Activated CD8-positive, alpha-beta memory T cell treated with anti-CD3 and anti-CD28 coated beads for 1 hour (primary cell): ENCODE measurements around the gene C6.
"Not testable (repeated sequence)": the region's sequence is repeated elsewhere in the genome, so short reads cannot be mapped to it uniquely, and the experiment has no call there.

ENCODE experiments used
- DNase-seq, 2 donors: peaks; one replicate each; pipeline ENCODE4 v3.0.0-alpha.2; 2020; ENCODE audit warnings: low read depth in 1 of 2; ENCODE audit errors: extremely low read depth in 1 of 2

Gene C6

DNA sequence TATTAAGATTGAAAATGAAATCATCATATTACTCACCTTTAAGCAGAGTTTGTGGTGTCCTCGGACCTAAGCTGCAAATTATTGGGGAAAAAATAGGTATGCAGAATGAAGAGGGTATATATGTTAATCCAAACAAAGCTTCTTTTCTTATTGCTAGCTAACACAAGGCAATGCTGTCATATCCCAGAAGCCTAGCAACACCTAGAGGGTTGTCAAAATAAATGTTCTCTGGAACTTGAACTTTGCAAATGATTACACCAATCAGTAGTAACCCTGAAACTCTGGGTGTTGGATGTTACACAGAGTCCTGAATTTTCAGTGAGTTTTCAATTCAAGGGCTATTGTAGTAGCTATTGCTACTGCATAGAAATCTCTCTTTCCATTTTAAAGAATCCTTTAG is at the start of gene C6:
Gene C6, minus strand, starts transcription at position 193 of the 400 bp plus-strand sequence. CDS start 10,302 bp downstream, outside the sequence.
- no peak for DNase-seq

DNA sequence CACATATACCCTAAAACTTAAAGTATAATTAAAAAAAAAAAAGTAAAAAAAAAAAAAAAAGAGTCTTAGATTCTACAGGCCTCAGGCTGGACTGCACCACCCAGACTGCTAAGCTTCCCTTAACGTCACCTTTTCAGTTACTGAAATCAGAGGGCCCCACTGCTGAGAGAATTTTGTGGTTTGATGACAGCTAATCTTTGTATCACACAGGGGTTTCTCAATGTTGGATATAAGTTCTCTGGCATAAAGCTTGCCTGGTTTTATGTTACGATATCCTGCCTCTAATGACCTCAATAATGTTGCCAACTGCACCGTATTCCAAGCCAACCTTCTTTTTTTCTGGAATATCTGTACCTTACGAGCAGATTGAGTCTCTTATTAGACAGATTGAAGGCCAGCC is 43.1 kb upstream of the C6 start:
- DNase-seq, result no peak

- DNase-seq, result no peak
These were observed 39.8 kb upstream of the C6 start for GRCh38 chr5:41253109-41253508.

GRCh38 chr5:41252036-41252435 is 38.7 kb upstream of the C6 start:
- no peak for DNase-seq

DNA sequence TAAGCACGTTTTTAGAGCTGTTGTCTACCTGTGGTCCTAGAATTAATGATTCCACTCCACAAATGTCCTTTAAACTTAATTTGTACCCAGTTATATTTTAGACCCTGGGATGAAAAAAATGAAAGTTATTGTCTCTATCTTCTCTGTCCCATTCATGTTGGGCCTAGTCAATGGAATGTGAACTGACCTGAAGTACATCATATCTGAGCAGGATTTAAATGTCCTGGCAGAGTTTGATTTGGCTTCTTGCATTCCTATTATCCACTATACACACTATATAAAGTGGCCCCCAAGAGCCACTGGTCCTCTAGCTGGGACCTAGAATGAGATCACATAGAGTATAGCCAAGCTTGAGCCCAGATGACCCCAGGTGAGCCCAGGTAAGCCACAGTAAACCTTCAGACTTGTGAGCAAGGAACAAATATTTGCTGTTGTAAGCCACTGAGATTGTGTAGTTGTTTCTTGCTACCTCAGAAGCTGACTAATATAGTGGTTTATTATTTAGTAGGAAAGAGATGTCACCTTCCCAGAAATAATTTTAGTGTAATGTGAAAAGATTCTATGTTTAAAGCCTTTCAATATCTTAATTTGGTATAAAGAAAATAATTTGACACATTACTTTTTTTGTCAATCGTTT is 37.1 kb upstream of the C6 start:
- DNase-seq, result no peak

- no peak for DNase-seq
These were observed 33.8 kb upstream of the C6 start for GRCh38 chr5:41247135-41247534.

- no peak for DNase-seq
These were observed 33.0 kb upstream of the C6 start for GRCh38 chr5:41246376-41246775.

GRCh38 chr5:41243558-41243957 is 30.2 kb upstream of the C6 start:
- no peak for DNase-seq

DNA sequence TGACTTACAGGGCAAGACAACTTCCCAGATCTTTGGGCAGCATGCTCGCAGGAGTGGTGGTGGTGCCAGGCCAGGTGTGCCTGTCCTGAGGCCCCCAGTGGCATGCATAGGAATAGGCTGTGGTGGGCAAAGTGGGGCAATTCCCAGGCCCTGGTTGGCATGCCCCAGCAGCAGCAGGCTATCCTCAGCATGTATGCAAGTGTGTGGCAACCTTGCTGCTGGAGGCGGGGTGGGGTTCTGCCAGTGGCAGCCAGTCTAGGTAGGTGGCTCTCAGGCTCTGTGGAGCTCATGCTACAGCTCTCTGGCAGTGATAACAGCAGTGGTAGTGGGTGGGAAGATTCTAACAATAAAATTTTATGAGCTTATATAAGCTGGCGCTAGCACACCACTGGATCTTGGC is 27.7 kb upstream of the C6 start:
- DNase-seq, result no peak

- no peak for DNase-seq
These were observed 27.1 kb upstream of the C6 start for GRCh38 chr5:41240390-41240789.

- DNase-seq, result no peak
These were observed 21.1 kb upstream of the C6 start for GRCh38 chr5:41234475-41234874.

- no peak for DNase-seq
These were observed 19.5 kb upstream of the C6 start for GRCh38 chr5:41232797-41233196.

DNA sequence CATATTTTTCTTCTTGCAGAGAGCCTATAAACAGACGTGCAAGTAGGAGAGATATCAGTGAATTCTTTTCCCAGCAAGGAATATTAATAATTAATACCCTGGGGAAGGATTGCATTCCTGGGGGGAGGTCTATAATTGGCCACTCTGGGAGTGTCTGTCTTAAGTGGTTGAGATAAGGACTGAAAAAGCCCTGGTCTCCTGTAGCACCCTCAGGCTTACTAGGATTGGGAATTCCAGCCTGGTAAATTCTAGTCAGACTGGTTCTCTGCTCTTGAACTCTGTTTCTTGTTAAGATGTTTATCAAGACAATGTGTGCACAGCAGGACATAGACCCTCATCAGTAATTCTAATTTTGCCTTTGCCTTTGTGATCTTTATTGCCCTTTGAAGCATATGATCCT is 16.9 kb upstream of the C6 start:
- not testable (repeated sequence) for DNase-seq

DNA sequence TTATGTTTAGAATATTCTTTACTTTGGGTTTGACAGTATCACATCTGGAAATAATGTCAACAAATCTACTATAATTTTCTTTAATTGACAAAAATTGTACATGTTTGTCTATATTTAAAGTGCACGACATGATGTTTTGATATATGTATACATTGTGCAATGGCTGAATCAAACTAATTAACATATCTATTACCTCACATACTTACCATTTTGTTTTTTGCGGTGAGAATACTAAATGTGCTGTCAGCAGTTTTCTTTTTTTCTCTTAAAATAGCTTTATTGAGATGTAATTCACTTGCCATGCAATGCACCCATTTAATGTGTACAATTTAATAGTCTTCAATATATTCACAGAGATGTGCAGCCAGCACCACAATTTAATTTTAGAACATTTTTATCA is 10.6 kb upstream of the C6 start:
- DNase-seq, result no peak

GRCh38 chr5:41219658-41220269 is 6.4 kb upstream of the C6 start:
- DNase-seq, result no peak

- DNase-seq, result no peak
These were observed 5.8 kb upstream of the C6 start for GRCh38 chr5:41218929-41219657.

- no peak for DNase-seq
These were observed 850 bp upstream of the C6 start for GRCh38 chr5:41214182-41214581.

- no peak for DNase-seq
These were observed 397 bp downstream of the C6 start for GRCh38 chr5:41212935-41213334.

- DNase-seq, result no peak
These were observed 1.9 kb downstream of the C6 start for GRCh38 chr5:41211417-41211816.

DNA sequence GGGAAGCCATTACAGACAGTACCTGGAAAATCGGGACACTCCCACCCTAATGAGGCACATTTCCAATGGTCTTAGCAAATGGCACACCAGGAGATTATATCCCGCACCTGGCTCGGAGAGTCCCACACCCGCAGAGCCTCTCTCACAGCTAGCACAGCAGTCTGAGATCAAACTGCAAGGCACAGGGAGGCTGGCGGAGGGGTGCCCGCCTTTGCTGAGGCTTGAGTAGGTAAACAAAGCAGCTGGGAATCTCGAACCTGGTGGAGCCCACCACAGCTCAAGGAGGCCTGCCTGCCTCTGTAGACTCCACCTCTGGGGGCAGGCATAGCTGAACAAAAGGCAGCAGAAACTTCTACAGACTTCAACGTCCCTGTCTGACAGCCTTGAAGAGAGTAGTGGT is 7.9 kb downstream of the C6 start:
- not testable (repeated sequence) for DNase-seq

DNA sequence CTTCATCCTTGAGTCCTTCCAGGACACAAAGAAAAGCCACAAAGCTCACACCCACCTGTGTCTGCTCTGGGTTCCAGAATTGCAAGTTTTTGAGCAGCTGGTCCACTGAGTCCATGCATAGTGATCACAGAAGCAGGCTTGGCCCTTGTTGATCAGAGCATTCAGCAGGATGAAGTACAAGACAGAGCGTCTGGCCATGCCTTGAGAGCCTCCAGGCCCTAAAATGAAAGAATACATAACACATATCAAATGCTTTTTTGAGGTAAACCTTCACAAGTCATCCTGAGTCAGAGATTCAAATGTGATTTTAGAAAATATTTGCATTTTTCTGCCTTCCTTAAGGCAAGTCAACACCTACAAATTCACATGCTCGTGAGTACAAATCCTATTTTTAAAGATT is 10.3 kb downstream of the C6 start:
- no peak for DNase-seq

- no peak for DNase-seq
These were observed 12.1 kb downstream of the C6 start for GRCh38 chr5:41201082-41201772.
